HEK293T (cell line): ENCODE measurements around the gene ACSM2A.
"Not testable (repeated sequence)": the region's sequence is repeated elsewhere in the genome, so short reads cannot be mapped to it uniquely, and the experiment has no call there.

Experiments
- CTCF ChIA-PET: fragments of 350-600 bp; formaldehyde crosslinking; extraction: SDS; loops from one replicate; lab custom pipeline; 2021; ENCODE audit warnings: antibody characterized with exemption, inconsistent platforms; lab: Yijun Ruan, JAX
- POLR2A ChIA-PET: fragments of 350-600 bp; formaldehyde crosslinking; extraction: SDS; loops from one replicate; lab custom pipeline; 2020; ENCODE audit warnings: antibody characterized with exemption, inconsistent platforms; lab: Yijun Ruan, JAX
- DNase-seq: peaks from one replicate; pipeline ENCODE4 v3.0.0; 2012; ENCODE audit warnings: mixed read lengths; ENCODE audit errors: extremely low spot score
- ARNT ChIP-seq: fragments of 450-650 bp; IDR thresholded peaks from 2 replicates; pipeline ENCODE4 v1.6.1; 2017; ENCODE audit warnings: mild to moderate bottlenecking
- BHLHE40 ChIP-seq: fragments of 450-650 bp; IDR thresholded peaks from 2 replicates; pipeline ENCODE4 v1.6.1; 2016; ENCODE audit warnings: mild to moderate bottlenecking, moderate library complexity, borderline replicate concordance
- CTBP1 ChIP-seq: fragments of 450-650 bp; IDR thresholded peaks from 2 replicates; pipeline ENCODE4 v1.6.1; 2016; ENCODE audit warnings: borderline replicate concordance
- ELF4 ChIP-seq: fragments of 450-650 bp; IDR thresholded peaks from 2 replicates; pipeline ENCODE4 v1.6.1; 2017; ENCODE audit warnings: antibody characterized with exemption
- FOXA1 ChIP-seq: fragments of 450-650 bp; IDR thresholded peaks from 2 replicates; pipeline ENCODE4 v1.6.1; 2016; ENCODE audit warnings: mild to moderate bottlenecking
- FOXK2 ChIP-seq: fragments of 450-650 bp; IDR thresholded peaks from 2 replicates; pipeline ENCODE4 v1.6.1; 2016; ENCODE audit warnings: mild to moderate bottlenecking
- FOXM1 ChIP-seq: fragments of 450-650 bp; IDR thresholded peaks from 2 replicates; pipeline ENCODE4 v1.6.1; 2017; ENCODE audit warnings: mild to moderate bottlenecking, borderline replicate concordance
- HDGF ChIP-seq: fragments of 450-650 bp; IDR thresholded peaks from 2 replicates; pipeline ENCODE4 v1.6.1; 2017; ENCODE audit warnings: antibody characterized with exemption, borderline replicate concordance
- L3MBTL2 ChIP-seq: fragments of 450-650 bp; conservative IDR thresholded peaks from 2 replicates; pipeline ENCODE4 v1.6.1; 2016; ENCODE audit warnings: mild to moderate bottlenecking
- LEF1 ChIP-seq: fragments of 450-650 bp; IDR thresholded peaks from 2 replicates; pipeline ENCODE4 v1.6.1; 2017; ENCODE audit warnings: mild to moderate bottlenecking, borderline replicate concordance
- NFRKB ChIP-seq: fragments of 450-650 bp; IDR thresholded peaks from 2 replicates; pipeline ENCODE4 v1.6.1; 2016; ENCODE audit warnings: mild to moderate bottlenecking, moderate library complexity
- PKNOX1 ChIP-seq: fragments of 450-650 bp; IDR thresholded peaks from 2 replicates; pipeline ENCODE4 v1.6.1; 2016
- SP1 ChIP-seq: fragments of 450-650 bp; IDR thresholded peaks from 2 replicates; pipeline ENCODE4 v1.6.1; 2017
- SUZ12 ChIP-seq: fragments of 450-650 bp; IDR thresholded peaks from 2 replicates; pipeline ENCODE4 v1.6.1; 2016; ENCODE audit warnings: mild to moderate bottlenecking
- TARDBP ChIP-seq: fragments of 450-650 bp; IDR thresholded peaks from 2 replicates; pipeline ENCODE4 v1.6.1; 2016
- ZNF384 ChIP-seq: fragments of 450-650 bp; IDR thresholded peaks from 2 replicates; pipeline ENCODE4 v1.6.1; 2016

The ACSM2A gene

GRCh38 chr16:20491448-20491847 lies 40.1 kb downstream of the ACSM2A start:
- POLR2A ChIA-PET, CTCF ChIA-PET, DNase-seq: not testable (repeated sequence)

- DNase-seq = no peak
- ChIA-PET CTCF (no interaction called here), POLR2A (no interaction called here)
- TF ChIP-seq NFRKB (no peak), ZNF384 (no peak), LEF1 (no peak), BHLHE40 (no peak), FOXM1 (no peak), FOXK2 (no peak), PKNOX1 (no peak), SP1 (no peak), HDGF (no peak), ARNT (no peak)
Observed at GRCh38 chr16:20504418-20504817, 53.1 kb downstream of the ACSM2A start.

GRCh38 chr16:20507280-20507679 lies 56.0 kb downstream of the ACSM2A start:
- DNase-seq = no peak
- CTCF ChIA-PET = no interaction called here
- POLR2A ChIA-PET = no interaction called here
- no peak for TF ChIP-seq NFRKB
- no peak for TF ChIP-seq TARDBP
- no peak for TF ChIP-seq SUZ12
- no peak for TF ChIP-seq FOXM1
- TF ChIP-seq FOXA1 = no peak
- no peak for TF ChIP-seq SP1
- no peak for TF ChIP-seq LEF1
- no peak for TF ChIP-seq PKNOX1
- no peak for TF ChIP-seq HDGF
- TF ChIP-seq FOXK2 = no peak
- TF ChIP-seq ZNF384 = no peak
- TF ChIP-seq ARNT = no peak
- TF ChIP-seq CTBP1 = no peak
- TF ChIP-seq ELF4 = no peak
- no peak for TF ChIP-seq BHLHE40
- TF ChIP-seq L3MBTL2 = no peak

- TF ChIP-seq CTBP1 (no peak), LEF1 (no peak), FOXM1 (no peak), NFRKB (no peak), SUZ12 (no peak), TARDBP (no peak), HDGF (no peak), FOXK2 (no peak), L3MBTL2 (no peak), PKNOX1 (no peak), FOXA1 (no peak), ZNF384 (no peak), ARNT (no peak), SP1 (no peak), ELF4 (no peak), BHLHE40 (no peak)
- ChIA-PET POLR2A (no interaction called here), CTCF (no interaction called here)
- no peak for DNase-seq
Observed at GRCh38 chr16:20510323-20510722, 59.0 kb downstream of the ACSM2A start.

- POLR2A ChIA-PET = no interaction called here
Observed at GRCh38 chr16:20515688-20516090, 64.4 kb downstream of the ACSM2A start.

More at GRCh38 chr16:20515688-20516090, 64.4 kb downstream of the ACSM2A start:
- DNase-seq = no peak
- TF ChIP-seq PKNOX1 (no peak), ZNF384 (no peak), FOXK2 (no peak), SUZ12 (no peak), SP1 (no peak), TARDBP (no peak), HDGF (no peak), ELF4 (no peak), BHLHE40 (no peak), L3MBTL2 (no peak), FOXA1 (no peak), CTBP1 (no peak)
- CTCF ChIA-PET = no interaction called here
